Right lobe of liver (tissue), 6 donors: ENCODE measurements around the gene DKC1. TPM values are rescaled to one million over a fixed set of nuclear protein-coding genes. Genes with fewer than 3 reads are reported as not detected.
A peak's percentile ranks its signal among the peaks of the same experiment; 100 is the strongest.

Source experiments
- ATAC-seq, 4 donors: fragments of 200-7000 bp; cut with Tn5 transposase; one replicate each; pipeline ENCODE4 v1.9.1; 2020; ENCODE audit warnings: mild to moderate bottlenecking in 4 of 4, moderate library complexity in 4 of 4
- DNase-seq, 3 donors: peaks; one replicate each; pipeline ENCODE4 v3.0.0-alpha.2; 2020
- H3K27ac ChIP-seq, 3 donors: fragments of 200-600 bp; one replicate each; pipeline ENCODE4 v1.8.0; 2022
- H3K27me3 ChIP-seq, 2 donors: fragments of 200-600 bp; one replicate each; pipeline ENCODE4 v1.8.0; 2022
- H3K36me3 ChIP-seq, 4 donors: fragments of 200-600 bp; sonication (generic) in 1 of 4; one replicate each; pipeline versions ENCODE4 v1.5.1 to v1.8.0; 2017 to 2022; ENCODE audit warnings: control low read depth in 1 of 4
- H3K4me1 ChIP-seq, 4 donors: fragments of 200-600 bp; sonication (generic) in 1 of 4; one replicate each; pipeline versions ENCODE4 v1.5.1 to v1.8.0; 2017 to 2022; ENCODE audit warnings: control low read depth in 1 of 4
- H3K4me3 ChIP-seq, 3 donors: fragments of 200-600 bp; one replicate each; pipeline ENCODE4 v1.8.0; 2022
- H3K9me3 ChIP-seq, 4 donors: fragments of 200-600 bp; sonication (generic) in 1 of 4; one replicate each; pipeline versions ENCODE4 v1.5.1 to v1.8.0; 2017 to 2022; ENCODE audit warnings: control low read depth in 1 of 4
- CTCF ChIP-seq, 4 donors: fragments of 200-600 bp in 3 of 4; fragments of 450-650 bp in 1 of 4; IDR thresholded peaks; one replicate each; pipeline versions ENCODE4 v1.5.1 to v1.8.0; 2016 to 2022; ENCODE audit warnings: antibody characterized with exemption in 4 of 4, mild to moderate bottlenecking in 2 of 4
- POLR2A ChIP-seq: fragments of 450-650 bp; IDR thresholded peaks from one replicate; pipeline ENCODE4 v1.6.1; 2017; ENCODE audit warnings: antibody characterized with exemption, mild to moderate bottlenecking
- WGBS: methylation state at CpG from one replicate; pipeline ENCODE4 v1.1.6; 2018; ENCODE audit warnings: low coverage, low lambda C conversion rate; ENCODE audit not compliant: insufficient coverage; ENCODE audit errors: missing lambda C conversion rate; 5-methylcytosine and 5-hydroxymethylcytosine counted together
- intact Hi-C, 2 donors: fragments of 100-400 bp; cut with DNase I; formaldehyde crosslinking; loops; one replicate each; pipeline versions ENCODE4 v1.11.2 to v1.14.1; 2022
- total RNA-seq, 6 experiments: library from RNA; depleted of rRNA in 2 of 6; stranded (reverse); fragments of >200 nt in 2 of 6; fragmentation: NEBNext Ultra II Directional in 3 of 6; extraction: Animal tissue kit (Norgen Biotek cat#: 25700) in 3 of 6; gene quantifications; one replicate each; pipeline versions ENCODE4 v1.1.0 to v1.2.4, GENCODE V29; 2016 to 2023
- donor health status: DM: no; HTN: yes; CAD: no.
- donor health status: DM: no; HTN: no; CAD: no.
- donor health status: DM: no; HTN: no; CAD: no.
- donor health status: DM: no; HTN: yes; CAD: no.
- donor health status: DM: no; HTN: yes; CAD: no.

Gene DKC1
- total RNA-seq, 6 experiments from 2014 or later, result 9.7 to 21.2 (median 17.7) TPM

GRCh38 chrX:154729439-154729838 is 33.2 kb upstream of the DKC1 start:
- Histone ChIP-seq H3K4me3 (no peak overlapping the region), H3K4me1 (peaks cover 0 to 31% (median 8%) of the 10 kb centered on the region in 4 donors), H3K27me3 (no peaks in the 10 kb centered on the region), H3K9me3 (no peaks in the 10 kb centered on the region), H3K36me3 (no peaks in the 10 kb centered on the region), H3K27ac (peak overlapping the region in 1 of 3 donors; percentile 15)
- TF ChIP-seq CTCF (IDR thresholded peaks at IDR 0.05), result no peak
- TF ChIP-seq POLR2A, result no peak
- intact Hi-C loops, result no loop called here
- WGBS, result 45% methylated on average over 3 of the region's 3 CpGs
- ATAC-seq, result peak in 1 of 4 donors; percentile 12
- no peak for DNase-seq

GRCh38 chrX:154730253-154730891 is 32.3 kb upstream of the DKC1 start:
- DNase-seq, result peak; percentile 73 to 88 (median 75)
- H3K4me1 ChIP-seq, result peaks cover 0 to 31% (median 9%) of the 10 kb centered on the region in 4 donors
- intact Hi-C loops, result no loop called here
- H3K27me3 ChIP-seq, result no peaks in the 10 kb centered on the region
- no peaks in the 10 kb centered on the region for H3K9me3 ChIP-seq
- 48% methylated on average over 6 of the region's 6 CpGs for WGBS
- no peak for TF ChIP-seq POLR2A
- no peak for TF ChIP-seq CTCF (IDR thresholded peaks at IDR 0.05)
- H3K27ac ChIP-seq, result peak overlapping the region; percentile 0 to 34 (median 15)
- H3K36me3 ChIP-seq, result no peaks in the 10 kb centered on the region
- ATAC-seq, result peak; percentile 76 to 90 (median 79)
- H3K4me3 ChIP-seq, result no peak overlapping the region

- Histone ChIP-seq H3K9me3 (no peaks in the 10 kb centered on the region), H3K27ac (peak overlapping the region in 1 of 3 donors; percentile 5), H3K27me3 (no peaks in the 10 kb centered on the region), H3K4me1 (peaks cover 0 to 31% (median 9%) of the 10 kb centered on the region in 4 donors), H3K36me3 (no peaks in the 10 kb centered on the region), H3K4me3 (no peak overlapping the region)
- ATAC-seq (no peak), DNase-seq (no peak)
- no peak for TF ChIP-seq CTCF (IDR thresholded peaks at IDR 0.05)
- TF ChIP-seq POLR2A, result no peak
- intact Hi-C loops, result no loop called here
- WGBS, result 79% methylated on average over 5 of the region's 5 CpGs
Observed at GRCh38 chrX:154731184-154731583, 31.5 kb upstream of the DKC1 start.

- peaks cover 0 to 31% (median 9%) of the 10 kb centered on the region in 4 donors for H3K4me1 ChIP-seq
- H3K27ac ChIP-seq, result peak overlapping the region in 1 of 3 donors; percentile 10
- no peaks in the 10 kb centered on the region for H3K36me3 ChIP-seq
- ATAC-seq (peak in 2 of 4 donors; percentile 8 to 15), DNase-seq (no peak)
- no peak overlapping the region for H3K4me3 ChIP-seq
- intact Hi-C loops, result no loop called here
- TF ChIP-seq POLR2A (no peak), CTCF (IDR thresholded peaks at IDR 0.05) (no peak)
- 65% methylated on average over 7 of the region's 7 CpGs for WGBS
- H3K9me3 ChIP-seq, result no peaks in the 10 kb centered on the region
- no peaks in the 10 kb centered on the region for H3K27me3 ChIP-seq
Observed at GRCh38 chrX:154731881-154732280, 30.8 kb upstream of the DKC1 start.
